ENCODE measurements around the gene FXYD7. TPM values are rescaled to one million over a fixed set of nuclear protein-coding genes. Genes with fewer than 3 reads are reported as not detected.
"Not testable (repeated sequence)": the region's sequence is repeated elsewhere in the genome, so short reads cannot be mapped to it uniquely, and the experiment has no call there.

FXYD7 gene
- total RNA-seq, 1 donor from 2014 or later, result not detected

DNA sequence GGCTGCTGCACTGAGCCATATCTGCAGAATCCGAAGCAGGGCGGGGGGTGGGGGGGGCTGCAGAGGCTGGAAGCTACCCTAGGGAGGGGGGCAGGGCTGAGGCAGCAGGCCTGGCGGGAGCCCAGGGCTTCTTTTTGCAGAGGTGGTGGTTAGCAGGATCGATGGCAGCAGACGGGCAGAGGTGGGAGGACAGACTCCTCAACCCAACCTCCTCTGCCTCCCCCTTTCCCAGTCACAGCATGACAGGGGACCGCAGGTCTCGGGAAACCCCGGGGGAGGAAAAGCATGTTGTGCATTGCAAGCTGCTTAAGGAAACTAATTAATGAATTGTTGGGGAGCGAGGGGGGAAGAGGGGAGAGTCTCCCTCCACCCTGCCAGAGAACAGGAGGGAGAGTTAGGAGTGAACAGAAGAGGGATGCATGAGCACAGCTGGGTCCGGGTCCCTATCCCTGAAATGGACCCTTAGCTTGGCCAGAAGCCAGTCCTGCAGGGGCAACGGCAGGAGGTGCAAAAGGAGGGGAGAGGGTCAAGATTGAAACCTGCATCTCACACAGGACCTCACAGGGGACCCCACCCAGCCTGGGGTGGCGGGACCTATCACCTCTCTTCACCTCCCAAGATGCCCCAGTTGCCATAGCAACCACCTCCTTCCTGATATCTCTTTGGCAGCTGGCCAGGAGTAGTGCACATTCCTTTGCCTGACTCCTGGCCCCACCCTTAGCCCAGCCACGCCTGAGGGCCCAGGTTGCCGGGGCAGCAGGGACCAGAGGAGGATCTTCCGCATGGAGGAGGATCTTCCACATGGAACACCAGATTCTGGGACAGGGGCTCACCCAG lies 1.8 kb downstream of the FXYD7 start:
- DNase-seq (ENCODE audit: low read depth), result peak; percentile 54

GRCh38 chr19:35146746-35147459 lies 3.8 kb downstream of the FXYD7 start:
- no peak for DNase-seq (ENCODE audit: low read depth)

- no peak for DNase-seq (ENCODE audit: low read depth)
Observed at GRCh38 chr19:35149463-35149862, 6.4 kb downstream of the FXYD7 start.

DNA sequence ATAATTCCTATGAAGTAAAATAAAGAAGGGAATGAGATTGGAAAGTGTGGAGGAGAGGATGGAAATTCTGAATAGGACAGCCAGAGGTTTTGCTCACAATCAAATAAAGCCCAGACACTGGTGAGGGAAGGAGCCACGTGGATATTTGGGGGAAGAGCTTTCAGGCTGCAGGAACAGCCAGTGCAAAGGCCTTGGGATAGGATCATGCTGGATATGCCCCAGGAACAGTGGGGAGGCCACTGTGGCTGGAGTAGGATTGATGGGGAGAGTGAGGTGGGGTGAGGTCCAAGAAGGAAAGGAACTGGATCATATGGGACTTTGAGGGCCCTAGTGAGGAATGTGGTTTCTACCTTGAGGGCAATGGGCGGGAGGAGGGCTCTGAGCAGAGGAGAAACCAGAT lies 7.4 kb downstream of the FXYD7 start:
- DNase-seq (ENCODE audit: low read depth), result no peak

GRCh38 chr19:35151273-35152065 lies 8.4 kb downstream of the FXYD7 start:
- no peak for DNase-seq (ENCODE audit: low read depth)

DNA sequence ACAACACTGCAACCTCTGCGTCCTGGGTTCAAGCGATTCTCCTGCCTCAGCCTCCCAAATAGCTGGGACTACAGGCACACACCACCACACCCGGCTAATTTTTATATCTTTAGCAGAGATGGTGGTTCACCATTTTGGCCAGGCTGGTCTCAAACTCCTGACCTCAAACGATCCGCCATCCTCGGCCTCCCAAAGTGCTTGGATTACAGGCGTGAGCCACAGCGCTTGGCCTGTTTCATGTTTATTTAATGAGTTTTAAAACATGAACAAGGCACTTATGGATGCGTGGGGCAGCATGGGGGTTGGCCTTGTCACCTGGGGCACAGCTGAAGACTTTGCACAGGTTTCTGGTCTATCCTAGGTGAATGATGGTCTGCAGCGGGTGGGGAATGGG lies 10.1 kb downstream of the FXYD7 start:
- DNase-seq (ENCODE audit: low read depth), result not testable (repeated sequence)

- DNase-seq (ENCODE audit: low read depth), result no peak
Observed at GRCh38 chr19:35153701-35154524, 10.9 kb downstream of the FXYD7 start.

GRCh38 chr19:35154525-35155406 lies 11.7 kb downstream of the FXYD7 start, which contains the start of gene FXYD5:
TSS of gene FXYD5 (plus strand) at chr19:35154735. CDS start at chr19:35155551, 816 bp downstream.
- DNase-seq (ENCODE audit: low read depth), result peak; percentile 27

DNA sequence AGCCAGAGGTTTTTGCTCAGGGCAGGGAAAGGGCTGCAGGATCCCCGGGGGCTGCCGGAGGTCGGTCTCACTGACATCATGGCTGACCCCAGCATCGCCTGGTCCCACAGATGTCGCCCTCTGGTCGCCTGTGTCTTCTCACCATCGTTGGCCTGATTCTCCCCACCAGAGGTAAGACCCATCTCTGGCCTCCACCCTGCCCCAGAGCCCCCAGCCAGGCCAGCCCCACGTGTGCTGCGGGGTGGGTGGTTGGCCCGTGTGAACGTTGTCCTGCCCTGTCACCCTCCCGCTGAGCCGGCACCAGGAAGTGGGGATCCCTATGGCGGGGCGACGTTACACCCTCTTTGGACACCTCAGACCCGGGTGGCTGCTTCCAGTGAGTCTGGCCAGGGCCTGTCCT lies 12.4 kb downstream of the FXYD7 start:
- no peak for DNase-seq (ENCODE audit: low read depth)

DNA sequence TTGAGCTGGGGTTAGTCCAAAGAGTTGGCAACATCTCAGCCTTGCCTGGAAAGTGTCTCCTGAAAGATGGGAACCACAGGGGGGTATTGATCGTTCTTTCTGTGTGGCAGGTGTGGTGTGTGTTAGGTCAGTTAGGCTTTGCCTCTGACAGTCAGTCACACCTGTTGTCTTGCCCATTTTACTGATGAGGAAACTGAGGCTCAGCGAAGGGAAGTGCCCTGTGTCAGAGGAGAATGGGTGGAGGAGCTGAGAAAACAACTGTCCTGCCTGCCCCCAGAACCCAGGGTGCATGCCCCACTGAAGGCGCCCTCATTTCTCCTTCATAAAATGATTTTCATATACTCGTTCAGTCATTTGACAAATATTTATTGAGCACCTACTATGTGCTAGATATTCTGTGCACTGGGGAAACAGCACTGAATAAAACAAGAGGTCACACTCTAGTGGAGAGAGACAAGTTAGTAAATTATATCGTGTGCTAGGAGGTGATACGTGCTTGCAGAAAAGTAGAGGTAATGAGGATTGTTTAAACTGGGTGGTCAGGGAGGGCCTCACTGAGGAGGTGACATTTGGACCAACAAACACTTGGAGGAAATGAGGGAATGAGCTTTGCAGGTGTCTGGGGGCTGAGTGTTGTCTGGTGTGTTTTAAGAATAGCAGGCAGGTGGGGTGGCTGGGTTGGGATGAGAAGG lies 13.1 kb downstream of the FXYD7 start:
- DNase-seq (ENCODE audit: low read depth), result no peak

GRCh38 chr19:35156673-35157014 lies 13.6 kb downstream of the FXYD7 start:
- no peak for DNase-seq (ENCODE audit: low read depth)

GRCh38 chr19:35157431-35157830 lies 14.4 kb downstream of the FXYD7 start:
- no peak for DNase-seq (ENCODE audit: low read depth)

- no peak for DNase-seq (ENCODE audit: low read depth)
Observed at GRCh38 chr19:35159606-35160005, 16.6 kb downstream of the FXYD7 start.

DNA sequence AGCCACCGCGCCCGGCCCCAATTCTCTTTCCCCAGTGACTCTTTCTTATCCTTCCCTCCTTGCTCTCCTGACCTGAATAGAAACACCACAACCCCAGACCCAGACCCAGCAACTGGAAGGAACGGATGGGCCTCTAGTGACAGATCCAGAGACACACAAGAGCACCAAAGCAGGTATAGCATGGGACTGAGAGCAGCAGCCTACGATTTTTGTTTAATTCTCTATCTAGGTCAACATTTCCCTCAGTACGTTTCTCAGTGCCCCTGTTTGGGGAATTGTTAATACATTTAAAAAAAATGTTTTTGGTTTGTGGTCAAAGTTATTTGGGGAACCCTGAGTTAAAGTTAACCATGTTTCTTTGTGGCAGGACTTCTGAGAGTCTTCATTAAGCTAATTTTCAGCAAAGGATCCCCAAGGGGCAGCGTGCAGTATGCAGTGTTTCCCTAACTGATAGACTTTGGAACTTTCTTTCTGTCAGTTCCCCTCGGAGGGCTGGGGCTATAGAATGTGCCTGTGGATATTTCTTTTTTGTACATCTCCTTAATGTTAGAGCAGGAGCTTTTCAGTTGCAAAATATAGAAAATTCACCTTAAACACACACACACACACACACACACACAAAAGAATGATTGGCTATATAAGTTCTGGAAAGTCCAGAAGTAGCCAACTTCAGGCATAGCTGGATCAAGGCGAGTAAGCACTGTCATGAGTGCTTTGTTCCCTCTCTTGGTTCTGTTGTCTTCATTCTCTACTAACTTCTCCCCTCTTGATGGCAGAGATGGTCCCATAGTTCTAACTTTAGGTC lies 17.8 kb downstream of the FXYD7 start:
- no peak for DNase-seq (ENCODE audit: low read depth)

GRCh38 chr19:35161434-35161743 lies 18.3 kb downstream of the FXYD7 start:
- no peak for DNase-seq (ENCODE audit: low read depth)

GRCh38 chr19:35162471-35163326 lies 19.6 kb downstream of the FXYD7 start:
- DNase-seq (ENCODE audit: low read depth), result no peak

- DNase-seq (ENCODE audit: low read depth), result no peak
Observed at GRCh38 chr19:35164418-35164817, 21.4 kb downstream of the FXYD7 start.
